Neutrophil (primary cell): Measurements from ENCODE around the gene SOCS3.

Experiments
- H3K27ac ChIP-seq: fragments of 200-600 bp; sonication (generic); 2 replicates; pipeline ENCODE4 v1.5.1; 2016; ENCODE audit warnings: mild to moderate bottlenecking, moderate library complexity
- H3K27me3 ChIP-seq: fragments of 200-600 bp; sonication (generic); 2 replicates; pipeline ENCODE4 v1.6.0; 2016; ENCODE audit warnings: mild to moderate bottlenecking
- H3K36me3 ChIP-seq: fragments of 200-600 bp; sonication (generic); 2 replicates; pipeline ENCODE4 v1.5.1; 2017
- H3K4me1 ChIP-seq, 2 experiments: fragments of 200-600 bp in 1 of 2; sonication (generic) in 1 of 2; 1 replicate in 1 of 2; 2 replicates in 1 of 2; pipeline versions ENCODE4 v1.5.1 to v1.6.1; 2013 to 2016; ENCODE audit warnings: low read depth in 1 of 2, low read length in 1 of 2, mild to moderate bottlenecking in 1 of 2, moderate library complexity in 1 of 2; ENCODE audit not compliant: control insufficient read depth in 1 of 2, insufficient read depth in 1 of 2
- H3K4me3 ChIP-seq, 2 experiments: fragments of 200-600 bp in 1 of 2; sonication (generic) in 1 of 2; 1 replicate in 1 of 2; 2 replicates in 1 of 2; pipeline ENCODE4 v1.5.1; 2013 to 2016; ENCODE audit warnings: low read depth in 1 of 2, low read length in 1 of 2, mild to moderate bottlenecking in 1 of 2, moderate library complexity in 1 of 2
- H3K9me3 ChIP-seq: fragments of 200-600 bp; sonication (generic); 2 replicates; pipeline ENCODE4 v1.5.1; 2016
- CTCF ChIP-seq: fragments of 200-600 bp; sonication (generic); IDR thresholded peaks from 2 replicates; pipeline ENCODE4 v1.5.1; 2016; ENCODE audit warnings: antibody characterized with exemption

Gene SOCS3

GRCh38 chr17:78353834-78354233, 6.0 kb downstream of the SOCS3 start:
- peaks cover 19% of the 10 kb centered on the region for H3K36me3 ChIP-seq
- H3K27me3 ChIP-seq = peaks cover 98% of the 10 kb centered on the region
- peaks cover 4% of the 10 kb centered on the region for H3K9me3 ChIP-seq
- no peak for TF ChIP-seq CTCF
- H3K4me1 ChIP-seq = peaks cover 45 to 80% of the 10 kb centered on the region in 2 experiments
- H3K27ac ChIP-seq = no peak overlapping the region
- peak overlapping the region in 1 of 2 experiments; percentile 63 for H3K4me3 ChIP-seq

GRCh38 chr17:78351449-78352006, 8.3 kb downstream of the SOCS3 start:
- no peak for TF ChIP-seq CTCF
- Histone ChIP-seq H3K27ac (no peak overlapping the region), H3K4me3 (peak overlapping the region in 1 of 2 experiments; percentile 63)

GRCh38 chr17:78349891-78350642, 9.8 kb downstream of the SOCS3 start:
- Histone ChIP-seq H3K36me3 (no peaks in the 10 kb centered on the region), H3K27ac (no peak overlapping the region), H3K27me3 (peaks cover 92% of the 10 kb centered on the region), H3K9me3 (no peaks in the 10 kb centered on the region), H3K4me3 (no peak overlapping the region), H3K4me1 (peaks cover 25 to 48% of the 10 kb centered on the region in 2 experiments)
- TF ChIP-seq CTCF = no peak

More at GRCh38 chr17:78351449-78352006, 8.3 kb downstream of the SOCS3 start:
- Histone ChIP-seq H3K4me1 (peaks cover 31 to 57% of the 10 kb centered on the region in 2 experiments), H3K9me3 (no peaks in the 10 kb centered on the region), H3K36me3 (no peaks in the 10 kb centered on the region), H3K27me3 (peaks cover 92% of the 10 kb centered on the region)

GRCh38 chr17:78348055-78348770, 11.7 kb downstream of the SOCS3 start:
- peaks cover 28 to 54% of the 10 kb centered on the region in 2 experiments for H3K4me1 ChIP-seq
- H3K9me3 ChIP-seq = no peaks in the 10 kb centered on the region
- no peak overlapping the region for H3K4me3 ChIP-seq
- TF ChIP-seq CTCF = no peak
- H3K27me3 ChIP-seq = peaks cover 92% of the 10 kb centered on the region
- H3K27ac ChIP-seq = no peak overlapping the region
- no peaks in the 10 kb centered on the region for H3K36me3 ChIP-seq

GRCh38 chr17:78347453-78347852, 12.4 kb downstream of the SOCS3 start:
- no peaks in the 10 kb centered on the region for H3K36me3 ChIP-seq
- no peaks in the 10 kb centered on the region for H3K9me3 ChIP-seq
- TF ChIP-seq CTCF = no peak
- peaks cover 92% of the 10 kb centered on the region for H3K27me3 ChIP-seq
- H3K4me1 ChIP-seq = peaks cover 29 to 56% of the 10 kb centered on the region in 2 experiments
- no peak overlapping the region for H3K27ac ChIP-seq
- H3K4me3 ChIP-seq = no peak overlapping the region
